Mesendoderm (in vitro differentiated cells): ENCODE results near the gene LRP3.

Experiments
- DNase-seq: peaks from one replicate; pipeline ENCODE4 v3.0.0; 2013
- H2AK5ac ChIP-seq: 2 replicates; pipeline ENCODE4 v1.6.1; 2013; ENCODE audit warnings: low read length, inconsistent platforms
- H2BK120ac ChIP-seq: 2 replicates; pipeline ENCODE4 v1.6.1; 2013; ENCODE audit warnings: low read depth, mild to moderate bottlenecking, low read length, moderate library complexity, mixed read lengths
- H2BK15ac ChIP-seq: replicated peaks from 2 replicates; pipeline ENCODE4 v1.6.1; 2013; ENCODE audit warnings: low read depth, mild to moderate bottlenecking, moderate library complexity
- H2BK5ac ChIP-seq: 2 replicates; pipeline ENCODE4 v1.6.1; 2013; ENCODE audit warnings: low read length, inconsistent platforms
- H3K18ac ChIP-seq: 2 replicates; pipeline ENCODE4 v1.6.1; 2013; ENCODE audit warnings: mild to moderate bottlenecking, low read length, mixed read lengths
- H3K23ac ChIP-seq: one replicate; pipeline ENCODE4 v1.6.1; 2013; ENCODE audit warnings: low read length
- H3K27ac ChIP-seq: 2 replicates; pipeline ENCODE4 v1.5.1; 2013; ENCODE audit warnings: low read depth, mild to moderate bottlenecking, inconsistent platforms, low read length, moderate library complexity
- H3K27me3 ChIP-seq: 2 replicates; pipeline ENCODE4 v1.6.1; 2013; ENCODE audit warnings: low read length, control low read depth, mild to moderate bottlenecking, inconsistent platforms; ENCODE audit not compliant: insufficient read depth, poor library complexity
- H3K36me3 ChIP-seq: 2 replicates; pipeline ENCODE4 v1.6.1; 2013; ENCODE audit warnings: low read length, inconsistent platforms; ENCODE audit not compliant: control insufficient read depth, insufficient read depth
- H3K4ac ChIP-seq: one replicate; pipeline ENCODE4 v1.6.1; 2013; ENCODE audit warnings: low read depth, mild to moderate bottlenecking, low read length, moderate library complexity
- H3K4me1 ChIP-seq: 2 replicates; pipeline ENCODE4 v1.6.1; 2013; ENCODE audit warnings: low read depth, low read length, inconsistent platforms; ENCODE audit not compliant: control insufficient read depth
- H3K4me2 ChIP-seq: 2 replicates; pipeline ENCODE4 v1.6.1; 2013; ENCODE audit warnings: low read length
- H3K4me3 ChIP-seq: 2 replicates; pipeline ENCODE4 v1.5.1; 2013; ENCODE audit warnings: mild to moderate bottlenecking, low read length
- H3K56ac ChIP-seq: one replicate; pipeline ENCODE4 v1.6.1; 2013; ENCODE audit warnings: low read length
- H3K79me1 ChIP-seq: 2 replicates; pipeline ENCODE4 v1.6.1; 2013; ENCODE audit warnings: low read length, inconsistent platforms
- H3K79me2 ChIP-seq: 2 replicates; pipeline ENCODE4 v1.6.1; 2013; ENCODE audit warnings: mild to moderate bottlenecking, low read length; ENCODE audit not compliant: control insufficient read depth, insufficient read depth
- H3K9ac ChIP-seq: 2 replicates; pipeline ENCODE4 v1.6.1; 2013; ENCODE audit warnings: low read length, inconsistent platforms
- H4K5ac ChIP-seq: one replicate; pipeline ENCODE4 v1.6.1; 2013; ENCODE audit warnings: low read length
- H4K8ac ChIP-seq: one replicate; pipeline ENCODE4 v1.6.1; 2013; ENCODE audit warnings: low read depth, mild to moderate bottlenecking, control low read depth, low read length, moderate library complexity
- WGBS: extraction: QIAGEN DNeasy Blood & Tissue Kit; methylation state at CpG from one replicate; pipeline ENCODE4 v1.1.7; 2013; ENCODE audit warnings: low lambda C conversion rate, missing lambda C conversion rate; ENCODE audit not compliant: insufficient coverage; ENCODE audit errors: extremely low coverage; 5-methylcytosine and 5-hydroxymethylcytosine counted together

LRP3 gene

GRCh38 chr19:33214596-33214995, 20.5 kb downstream of the LRP3 start:
- Histone ChIP-seq H3K36me3 (no peaks in the 10 kb centered on the region), H3K4me2 (no peak overlapping the region), H3K9ac (no peak overlapping the region), H2BK15ac (no peak overlapping the region), H3K4ac (no peak overlapping the region), H3K27me3 (no peaks in the 10 kb centered on the region), H3K79me1 (no peaks in the 10 kb centered on the region), H3K56ac (no peak overlapping the region), H3K79me2 (no peaks in the 10 kb centered on the region), H3K4me3 (no peak overlapping the region), H3K27ac (no peak overlapping the region), H3K4me1 (no peaks in the 10 kb centered on the region), H2BK120ac (no peak overlapping the region), H4K8ac (no peak overlapping the region), H4K5ac (no peak overlapping the region), H3K18ac (no peak overlapping the region), H2AK5ac (no peak overlapping the region), H3K23ac (no peak overlapping the region), H2BK5ac (no peak overlapping the region)
- DNase-seq: peak; percentile 66
- no CpG with 5 or more reads among the region's 6 CpGs for WGBS

DNA sequence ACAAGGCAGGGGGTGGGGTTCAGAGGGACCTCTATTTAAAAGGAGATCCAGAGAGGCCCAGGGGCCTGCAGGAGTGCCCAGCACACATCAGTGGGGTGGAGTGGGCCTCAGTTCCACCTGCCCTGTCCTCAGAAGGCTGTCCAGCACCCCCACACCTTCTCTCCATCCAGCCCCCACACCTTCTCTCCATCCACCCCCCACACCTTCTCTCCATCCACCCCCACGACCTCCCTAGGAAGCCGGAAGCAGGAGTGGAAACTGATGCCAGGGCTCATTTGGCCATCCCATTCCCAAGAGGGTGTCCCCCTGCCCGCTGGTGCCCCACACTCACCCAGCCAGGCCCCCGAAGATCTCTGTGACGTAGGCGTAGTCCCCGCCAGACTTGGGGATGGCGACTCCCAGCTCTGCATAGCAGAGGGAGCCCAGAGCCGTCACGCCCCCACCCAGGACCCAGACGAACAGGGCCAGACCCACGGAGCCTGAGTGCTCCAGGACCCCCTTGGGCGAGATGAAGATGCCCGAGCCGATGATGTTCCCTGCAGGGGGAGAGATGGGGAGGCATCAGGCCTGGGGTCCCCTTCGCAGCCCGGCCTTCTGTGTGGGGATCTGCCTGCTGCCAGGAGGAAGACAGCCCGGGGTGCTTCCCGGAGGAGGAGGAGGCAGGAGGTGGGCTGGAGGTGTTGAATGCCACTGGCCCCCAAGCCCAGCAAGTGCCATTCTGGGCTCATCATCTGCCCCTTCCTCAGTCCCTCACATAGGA, 21.5 kb downstream of the LRP3 start:
- H3K56ac ChIP-seq: no peak overlapping the region
- no peaks in the 10 kb centered on the region for H3K79me2 ChIP-seq
- DNase-seq: no peak
- H3K4me2 ChIP-seq: no peak overlapping the region
- no peaks in the 10 kb centered on the region for H3K36me3 ChIP-seq
- H3K23ac ChIP-seq: no peak overlapping the region
- no peak overlapping the region for H2BK5ac ChIP-seq
- no peak overlapping the region for H3K18ac ChIP-seq
- no peaks in the 10 kb centered on the region for H3K4me1 ChIP-seq
- no peak overlapping the region for H2AK5ac ChIP-seq
- H3K4me3 ChIP-seq: no peak overlapping the region
- WGBS: no CpG with 5 or more reads among the region's 19 CpGs
- no peaks in the 10 kb centered on the region for H3K79me1 ChIP-seq
- H2BK120ac ChIP-seq: no peak overlapping the region
- H3K9ac ChIP-seq: no peak overlapping the region
- no peak overlapping the region for H2BK15ac ChIP-seq
- no peak overlapping the region for H4K5ac ChIP-seq
- no peaks in the 10 kb centered on the region for H3K27me3 ChIP-seq
- H3K27ac ChIP-seq: no peak overlapping the region
- H3K4ac ChIP-seq: no peak overlapping the region
- no peak overlapping the region for H4K8ac ChIP-seq

GRCh38 chr19:33216198-33216830, 22.2 kb downstream of the LRP3 start:
- H3K79me1 ChIP-seq: no peaks in the 10 kb centered on the region
- H3K56ac ChIP-seq: no peak overlapping the region
- H3K23ac ChIP-seq: no peak overlapping the region
- H3K27ac ChIP-seq: no peak overlapping the region
- H3K79me2 ChIP-seq: no peaks in the 10 kb centered on the region
- peak; percentile 44 for DNase-seq
- no peak overlapping the region for H3K4me2 ChIP-seq
- H3K4me3 ChIP-seq: no peak overlapping the region
- no peak overlapping the region for H4K5ac ChIP-seq
- no peak overlapping the region for H2BK120ac ChIP-seq
- H2AK5ac ChIP-seq: no peak overlapping the region
- no peak overlapping the region for H2BK5ac ChIP-seq
- no peak overlapping the region for H2BK15ac ChIP-seq
- H3K4ac ChIP-seq: no peak overlapping the region
- H3K4me1 ChIP-seq: no peaks in the 10 kb centered on the region
- no peaks in the 10 kb centered on the region for H3K36me3 ChIP-seq
- H4K8ac ChIP-seq: no peak overlapping the region
- no peak overlapping the region for H3K18ac ChIP-seq
- no CpG with 5 or more reads among the region's 12 CpGs for WGBS
- no peak overlapping the region for H3K9ac ChIP-seq
- no peaks in the 10 kb centered on the region for H3K27me3 ChIP-seq

GRCh38 chr19:33217881-33218280, 23.8 kb downstream of the LRP3 start:
- Histone ChIP-seq H3K79me1 (no peaks in the 10 kb centered on the region), H2AK5ac (no peak overlapping the region), H3K27ac (no peak overlapping the region), H2BK15ac (no peak overlapping the region), H2BK5ac (no peak overlapping the region), H4K5ac (no peak overlapping the region), H3K4me1 (no peaks in the 10 kb centered on the region), H3K9ac (no peak overlapping the region), H4K8ac (no peak overlapping the region), H3K56ac (no peak overlapping the region), H3K79me2 (no peaks in the 10 kb centered on the region), H3K18ac (no peak overlapping the region), H3K4ac (no peak overlapping the region), H3K4me2 (no peak overlapping the region), H3K27me3 (no peaks in the 10 kb centered on the region), H3K23ac (no peak overlapping the region), H2BK120ac (no peak overlapping the region), H3K36me3 (no peaks in the 10 kb centered on the region), H3K4me3 (no peak overlapping the region)
- WGBS: no CpG with 5 or more reads among the region's 8 CpGs
- DNase-seq: no peak

DNA sequence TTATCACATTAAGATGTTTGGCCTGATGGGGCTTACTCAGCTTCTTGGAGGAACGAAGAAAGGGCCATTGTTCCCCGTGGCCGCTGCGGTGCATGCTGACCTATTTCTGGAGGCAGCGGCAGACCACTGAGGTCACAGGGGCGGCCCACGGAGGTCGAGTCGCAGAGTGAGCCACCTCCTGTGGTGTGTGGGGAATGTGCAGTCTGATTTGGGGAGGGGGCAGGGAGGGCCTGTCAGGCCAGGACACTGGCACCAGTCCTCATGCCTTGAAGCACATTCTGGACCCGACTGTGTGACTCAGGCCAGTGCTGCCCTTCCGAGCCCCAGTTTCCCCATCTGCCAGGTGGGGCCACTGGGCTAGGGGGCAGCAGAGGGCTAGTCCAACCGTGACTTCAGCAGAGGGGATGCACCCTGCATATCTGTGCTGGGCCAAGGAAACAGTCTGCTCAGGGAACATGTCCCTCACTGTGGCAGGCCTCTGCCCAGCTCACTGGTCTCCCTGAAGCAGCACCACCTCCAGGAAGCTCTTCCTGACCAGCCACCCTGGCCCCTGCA, 25.2 kb downstream of the LRP3 start:
- no CpG with 5 or more reads among the region's 12 CpGs for WGBS
- H3K79me1 ChIP-seq: no peaks in the 10 kb centered on the region
- H2BK120ac ChIP-seq: no peak overlapping the region
- H3K4me3 ChIP-seq: no peak overlapping the region
- no peaks in the 10 kb centered on the region for H3K4me1 ChIP-seq
- H3K27me3 ChIP-seq: no peaks in the 10 kb centered on the region
- H3K36me3 ChIP-seq: no peaks in the 10 kb centered on the region
- no peak overlapping the region for H3K4me2 ChIP-seq
- peak; percentile 36 for DNase-seq
- H2AK5ac ChIP-seq: no peak overlapping the region
- no peak overlapping the region for H4K8ac ChIP-seq
- no peak overlapping the region for H2BK5ac ChIP-seq
- H3K27ac ChIP-seq: no peak overlapping the region
- H3K18ac ChIP-seq: no peak overlapping the region
- H3K23ac ChIP-seq: no peak overlapping the region
- no peak overlapping the region for H3K4ac ChIP-seq
- H3K9ac ChIP-seq: no peak overlapping the region
- H2BK15ac ChIP-seq: no peak overlapping the region
- no peak overlapping the region for H4K5ac ChIP-seq
- no peak overlapping the region for H3K56ac ChIP-seq
- no peaks in the 10 kb centered on the region for H3K79me2 ChIP-seq
